GM12891 (cell line): Measurements from ENCODE around the gene CD33.
"Not testable (repeated sequence)": the region's sequence is repeated elsewhere in the genome, so short reads cannot be mapped to it uniquely, and the experiment has no call there.

Experiments
- DNase-seq: peaks from one replicate; pipeline ENCODE4 v3.0.0; 2011; ENCODE audit warnings: low spot score; ENCODE audit not compliant: insufficient read length
- FAIRE-seq: peaks from 2 replicates; lab custom pipeline; 2011; peaks lifted over from hg19 to GRCh38; lab: Jason Lieb, UNC
- PAX5 ChIP-seq: IDR thresholded peaks from 2 replicates; pipeline ENCODE4 v1.6.1; 2011; ENCODE audit warnings: low read length, moderate library complexity, mild to moderate bottlenecking; ENCODE audit not compliant: insufficient read depth, severe bottlenecking
- POLR2A ChIP-seq: IDR thresholded peaks from 2 replicates; pipeline ENCODE4 v1.6.1; 2011; ENCODE audit warnings: low read depth, low read length, control low read depth
- POLR2AphosphoS5 ChIP-seq: IDR thresholded peaks from 2 replicates; pipeline ENCODE4 v1.6.1; 2011; ENCODE audit warnings: low read depth, low read length, control low read depth
- POU2F2 ChIP-seq: IDR thresholded peaks from 2 replicates; pipeline ENCODE4 v1.6.1; 2011; ENCODE audit warnings: low read depth, mild to moderate bottlenecking, control low read depth, low read length, moderate library complexity
- SPI1 ChIP-seq: IDR thresholded peaks from 2 replicates; pipeline ENCODE4 v1.6.1; 2011; ENCODE audit warnings: low read depth, low read length, control low read depth
- TAF1 ChIP-seq: IDR thresholded peaks from 2 replicates; pipeline ENCODE4 v1.6.1; 2011; ENCODE audit warnings: low read depth, low read length, control low read depth

CD33 gene

GRCh38 chr19:51204321-51204720 lies 20.6 kb upstream of the CD33 start:
- DNase-seq, result no peak
- FAIRE-seq, result no peak
- no peak for TF ChIP-seq SPI1
- TF ChIP-seq TAF1, result no peak
- TF ChIP-seq POLR2A, result no peak
- TF ChIP-seq POLR2AphosphoS5, result no peak
- no peak for TF ChIP-seq PAX5
- TF ChIP-seq POU2F2, result no peak

GRCh38 chr19:51207747-51208146 lies 17.1 kb upstream of the CD33 start:
- no peak for TF ChIP-seq POLR2A
- no peak for TF ChIP-seq PAX5
- no peak for TF ChIP-seq POU2F2
- no peak for TF ChIP-seq POLR2AphosphoS5
- no peak for TF ChIP-seq TAF1
- peak; percentile 31; the same call in 1 of the 2 replicates for TF ChIP-seq SPI1
- DNase-seq, result no peak
- FAIRE-seq, result no peak

GRCh38 chr19:51210191-51210784 lies 14.6 kb upstream of the CD33 start:
- FAIRE-seq, result peak; percentile 9
- no peak for TF ChIP-seq POLR2A
- no peak for TF ChIP-seq POLR2AphosphoS5
- no peak for TF ChIP-seq SPI1
- TF ChIP-seq PAX5, result no peak
- TF ChIP-seq TAF1, result no peak
- no peak for TF ChIP-seq POU2F2
- DNase-seq, result no peak

- FAIRE-seq, DNase-seq: not testable (repeated sequence)
These were observed 14.0 kb upstream of the CD33 start for GRCh38 chr19:51210874-51211361.

- FAIRE-seq (no peak), DNase-seq (no peak)
- TF ChIP-seq POLR2A, result no peak
- no peak for TF ChIP-seq POLR2AphosphoS5
- no peak for TF ChIP-seq POU2F2
- no peak for TF ChIP-seq PAX5
- TF ChIP-seq SPI1, result no peak
- no peak for TF ChIP-seq TAF1
These were observed 13.0 kb upstream of the CD33 start for GRCh38 chr19:51211833-51212232.

GRCh38 chr19:51219307-51219706 lies 5.6 kb upstream of the CD33 start:
- peak; percentile 75 for TF ChIP-seq SPI1
- TF ChIP-seq TAF1, result no peak
- no peak for TF ChIP-seq PAX5
- TF ChIP-seq POLR2AphosphoS5, result no peak
- DNase-seq (no peak), FAIRE-seq (no peak)

- DNase-seq, result no peak
- no peak for FAIRE-seq
- TF ChIP-seq POLR2AphosphoS5 (no peak), PAX5 (no peak), POU2F2 (no peak), TAF1 (no peak), POLR2A (no peak), SPI1 (no peak)
These were observed 4.9 kb upstream of the CD33 start for GRCh38 chr19:51219971-51220370.

GRCh38 chr19:51220996-51221395 lies 3.9 kb upstream of the CD33 start:
- FAIRE-seq, result no peak
- TF ChIP-seq TAF1 (no peak), POU2F2 (no peak)
- DNase-seq, result no peak

- FAIRE-seq (no peak), DNase-seq (no peak)
- no peak for TF ChIP-seq SPI1
- TF ChIP-seq POU2F2, result no peak
- no peak for TF ChIP-seq POLR2A
- TF ChIP-seq POLR2AphosphoS5, result no peak
- TF ChIP-seq PAX5, result no peak
- TF ChIP-seq TAF1, result no peak
These were observed 678 bp upstream of the CD33 start for GRCh38 chr19:51224163-51224641.

GRCh38 chr19:51226067-51226466 lies 1.2 kb downstream of the CD33 start:
- TF ChIP-seq POU2F2 (no peak), SPI1 (no peak), PAX5 (no peak), POLR2A (no peak), POLR2AphosphoS5 (no peak), TAF1 (no peak)
- no peak for FAIRE-seq
- no peak for DNase-seq
